GM18951 (cell line): ENCODE results near the gene MPP1.

Experiments used
- POLR2A ChIP-seq: IDR thresholded peaks from 4 replicates; pipeline ENCODE4 v1.6.1; 2011; ENCODE audit warnings: mild to moderate bottlenecking; ENCODE audit not compliant: insufficient read length, insufficient read depth; ENCODE audit errors: extremely low read depth
- in situ Hi-C: fragments of 300-500 bp; cut with MboI; formaldehyde crosslinking; loops from one replicate; pipeline ENCODE4 v1.12.0; 2022; ENCODE audit warnings: low sequenced_read_pairs, mixed read lengths, inconsistent platforms; ENCODE audit not compliant: unreplicated experiment

The MPP1 gene

DNA sequence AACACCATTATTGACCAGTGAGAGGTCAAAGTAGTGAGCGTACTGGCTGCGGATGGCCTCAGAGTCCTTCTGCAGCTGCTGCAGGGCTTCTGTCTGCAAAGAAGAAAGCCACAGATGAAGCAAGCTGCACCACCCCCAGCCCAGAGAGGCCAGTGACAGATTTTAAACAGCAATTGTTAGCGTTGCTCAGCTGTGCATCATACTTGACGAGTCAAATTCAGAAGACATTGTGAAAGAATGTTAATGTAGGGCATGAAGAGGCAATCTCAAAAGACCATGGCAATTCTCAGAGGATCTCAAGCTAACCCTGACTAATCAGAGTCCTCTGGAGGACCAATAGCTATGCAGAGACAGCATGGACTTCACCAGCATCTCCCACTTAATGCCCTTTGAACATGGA is 26.0 kb downstream of the MPP1 start:
- in situ Hi-C loops, result no loop called here
- TF ChIP-seq POLR2A, result no peak

DNA sequence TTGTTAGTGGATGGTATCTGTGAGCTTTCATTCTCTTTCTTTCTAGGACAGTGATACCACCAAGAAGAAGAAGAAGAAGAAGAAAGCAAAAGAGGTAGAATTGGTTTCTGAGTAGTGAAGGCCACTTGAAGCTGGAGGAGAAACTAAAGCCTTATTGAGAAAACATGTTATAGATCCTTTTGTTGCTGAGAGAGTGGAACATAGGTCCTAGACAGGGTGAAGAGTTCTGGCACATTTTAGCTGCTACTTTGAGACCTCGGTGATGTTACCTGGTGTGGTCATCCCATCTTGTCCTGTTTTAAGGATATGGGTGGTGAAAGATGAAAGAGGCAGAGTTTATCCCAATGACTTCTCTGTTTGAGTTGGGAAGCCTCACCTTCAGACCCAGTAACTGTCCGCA is 28.5 kb downstream of the MPP1 start:
- no peak for TF ChIP-seq POLR2A
- in situ Hi-C loops, result no loop called here

DNA sequence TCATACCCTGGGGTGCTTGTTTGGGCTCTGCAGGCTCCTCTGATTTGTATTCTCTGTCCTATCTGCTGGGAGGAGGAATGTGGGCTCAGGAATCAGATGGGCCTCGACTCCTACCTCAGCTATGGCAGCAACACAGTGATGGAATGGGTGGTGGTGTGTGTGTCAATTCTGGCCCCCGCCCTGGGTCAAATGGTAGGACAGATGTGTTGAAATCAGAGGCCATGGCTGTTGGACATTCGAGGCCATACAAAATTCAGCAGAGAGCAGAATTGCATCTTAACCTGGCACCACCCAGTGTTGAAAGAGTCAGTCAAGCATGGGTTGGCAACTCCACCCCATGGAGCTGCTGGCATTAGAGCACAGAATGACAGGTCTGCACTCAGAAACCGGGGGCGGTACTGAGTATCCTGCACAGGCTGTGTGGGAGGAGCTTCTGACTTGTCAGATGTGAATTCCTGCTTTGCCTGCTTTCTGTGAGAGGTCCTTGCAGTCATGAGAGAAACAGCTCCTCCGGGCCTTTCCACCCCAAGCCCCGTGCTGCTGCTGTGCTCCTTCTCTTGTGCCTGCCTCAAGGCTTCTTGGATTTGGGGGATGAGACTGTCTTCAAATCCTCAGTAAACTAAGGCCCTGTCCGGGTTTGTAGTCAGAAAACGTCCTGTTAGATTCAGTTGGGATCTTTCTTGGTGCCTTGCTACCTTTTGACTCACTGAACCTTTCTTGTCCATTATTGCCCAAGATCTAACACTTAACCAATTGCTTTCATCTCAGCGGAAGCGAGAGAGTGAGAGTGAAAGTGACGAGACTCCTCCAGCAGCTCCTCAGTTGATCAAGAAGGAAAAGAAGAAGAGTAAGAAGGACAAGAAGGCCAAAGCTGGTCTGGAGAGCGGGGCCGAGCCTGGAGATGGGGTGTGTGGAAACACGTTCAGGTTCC is 29.6 kb downstream of the MPP1 start:
- in situ Hi-C loops, result no loop called here
- no peak for TF ChIP-seq POLR2A

DNA sequence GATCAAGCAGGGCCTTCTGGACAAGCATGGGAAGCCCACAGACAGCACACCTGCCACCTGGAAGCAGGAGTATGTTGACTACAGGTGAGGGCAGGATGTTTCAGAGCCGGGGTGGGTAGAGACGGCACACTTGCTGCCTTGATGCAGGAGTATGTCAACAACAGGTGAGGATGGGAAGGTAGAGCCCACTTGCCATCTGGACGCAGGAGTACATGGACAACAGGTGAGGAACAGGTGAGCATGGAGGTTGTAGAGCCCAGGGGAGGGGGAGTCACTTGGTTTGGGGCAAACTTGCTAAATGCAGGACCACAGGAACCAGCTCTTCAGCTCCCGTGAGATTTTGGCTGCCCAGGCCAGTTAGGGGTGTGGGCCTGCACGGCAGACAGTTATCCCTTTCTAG is 30.7 kb downstream of the MPP1 start:
- in situ Hi-C loops, result no loop called here
- no peak for TF ChIP-seq POLR2A

DNA sequence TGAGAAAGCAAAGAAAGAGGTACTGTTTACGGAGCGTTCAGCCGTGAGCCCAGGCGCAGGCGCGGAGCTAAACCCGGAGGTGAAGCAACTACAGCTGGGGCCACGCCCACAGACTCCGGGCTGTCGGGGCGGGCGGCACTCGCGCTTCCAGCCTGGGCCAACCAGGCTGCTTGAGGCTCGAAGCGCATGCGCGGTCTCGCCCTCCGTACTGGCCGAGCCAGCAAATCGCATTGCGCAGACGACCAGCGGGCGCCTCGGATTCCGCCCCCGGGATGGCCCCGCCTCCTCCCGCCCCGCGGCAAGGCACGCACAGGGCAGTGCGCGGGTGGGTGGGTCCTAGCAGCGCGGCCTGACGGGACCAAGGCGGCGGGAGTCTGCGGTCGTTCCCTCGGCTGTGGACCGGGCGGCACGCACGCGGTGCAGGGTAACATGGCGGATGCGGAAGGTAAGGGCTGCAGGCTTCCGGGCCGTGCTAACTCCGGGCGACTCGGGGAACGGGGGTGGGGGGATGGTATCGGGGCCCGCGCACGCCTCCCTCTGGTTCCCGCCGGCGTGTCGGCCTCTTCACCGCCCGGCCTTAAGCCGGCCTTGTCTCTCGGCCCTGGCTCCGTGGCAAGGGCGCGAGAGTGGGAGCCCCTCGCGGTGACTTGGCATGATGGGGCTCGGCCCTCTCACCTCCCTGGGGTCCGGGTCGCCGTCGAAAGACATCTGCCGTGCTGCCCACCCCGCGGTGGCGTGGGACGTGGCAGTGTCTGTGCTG is 42.6 kb downstream of the MPP1 start, which contains the start of gene DKC1:
Gene DKC1 (plus strand): TSS at position 328 of the 760 bp plus-strand sequence. CDS start 102 bp downstream, at position 430.
- in situ Hi-C loops, result no loop called here
- peak; percentile 75 for TF ChIP-seq POLR2A

DNA sequence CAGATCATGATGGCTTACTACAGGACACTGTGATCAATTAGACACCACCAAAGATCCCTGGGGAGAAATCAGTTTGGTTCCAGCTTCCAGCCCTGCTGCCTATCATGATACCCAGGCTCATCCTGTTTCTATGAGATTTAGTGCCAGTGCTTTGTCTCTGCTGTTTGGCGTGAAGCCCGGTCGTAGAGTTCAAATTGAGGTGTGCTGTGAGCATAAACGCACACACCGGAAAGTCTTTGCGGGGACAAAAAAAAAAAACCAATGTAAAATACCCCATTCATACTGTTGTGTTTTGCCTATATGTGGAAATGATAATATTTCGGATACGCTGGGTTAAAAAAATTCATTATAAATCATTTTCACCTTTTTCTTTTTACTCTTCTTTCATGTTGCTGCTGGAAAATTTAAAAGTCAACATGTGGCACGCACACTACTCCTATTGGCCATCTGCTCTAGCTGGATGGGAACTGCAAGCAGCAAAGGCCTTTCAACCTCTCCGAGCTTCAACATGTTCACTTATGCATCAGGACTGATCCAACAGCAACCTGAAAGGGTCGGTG is 43.2 kb downstream of the MPP1 start:
- no peak for TF ChIP-seq POLR2A
- in situ Hi-C loops, result no loop called here

DNA sequence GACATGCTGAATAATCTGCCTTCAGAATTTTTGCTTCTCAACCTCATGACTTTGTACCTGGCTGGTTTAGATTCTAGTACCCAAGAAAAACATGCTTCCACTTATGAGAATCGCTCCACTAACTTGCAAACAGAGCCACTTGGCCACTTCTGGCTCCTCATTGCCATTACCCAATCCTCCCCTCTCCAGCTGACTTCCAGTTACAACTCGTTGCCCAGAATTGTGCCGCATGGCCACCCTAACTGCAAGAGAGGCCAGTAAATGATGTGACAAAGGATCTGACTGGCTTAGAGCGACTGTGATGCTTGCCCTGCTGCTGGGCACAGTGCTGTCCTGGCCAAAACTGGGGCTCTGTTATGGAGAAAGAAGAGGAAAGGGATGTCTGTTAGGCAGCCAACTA is 46.6 kb downstream of the MPP1 start:
- TF ChIP-seq POLR2A, result no peak
- in situ Hi-C loops, result no loop called here

DNA sequence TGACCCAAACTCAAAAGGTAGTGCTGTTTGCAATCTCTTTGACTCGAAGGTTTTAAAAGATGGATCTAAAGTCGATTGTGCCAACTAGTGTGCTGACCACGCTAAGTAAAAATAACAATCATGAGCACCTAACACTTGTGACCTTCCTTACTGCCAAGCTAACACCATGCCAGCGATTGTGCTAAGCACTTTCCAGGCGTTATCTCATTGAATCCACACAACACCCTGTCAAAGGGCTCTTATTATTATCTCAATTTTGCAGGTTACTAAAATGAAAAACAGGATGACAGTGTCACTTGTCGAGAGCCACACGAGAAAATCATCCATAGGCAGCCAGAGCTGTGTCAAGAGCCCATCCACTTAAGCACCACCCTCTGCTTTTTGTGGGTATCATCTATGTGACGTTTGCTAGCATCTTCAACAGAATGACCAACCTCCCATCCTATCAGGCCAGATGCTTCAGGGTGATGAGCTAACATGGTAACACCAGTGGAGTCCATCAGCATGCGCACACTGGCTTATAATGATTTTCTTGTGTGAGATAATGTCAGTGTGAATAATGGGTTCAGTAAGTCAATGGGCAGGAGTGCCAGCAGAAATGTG is 53.5 kb downstream of the MPP1 start:
- TF ChIP-seq POLR2A, result no peak
- in situ Hi-C loops, result no loop called here

DNA sequence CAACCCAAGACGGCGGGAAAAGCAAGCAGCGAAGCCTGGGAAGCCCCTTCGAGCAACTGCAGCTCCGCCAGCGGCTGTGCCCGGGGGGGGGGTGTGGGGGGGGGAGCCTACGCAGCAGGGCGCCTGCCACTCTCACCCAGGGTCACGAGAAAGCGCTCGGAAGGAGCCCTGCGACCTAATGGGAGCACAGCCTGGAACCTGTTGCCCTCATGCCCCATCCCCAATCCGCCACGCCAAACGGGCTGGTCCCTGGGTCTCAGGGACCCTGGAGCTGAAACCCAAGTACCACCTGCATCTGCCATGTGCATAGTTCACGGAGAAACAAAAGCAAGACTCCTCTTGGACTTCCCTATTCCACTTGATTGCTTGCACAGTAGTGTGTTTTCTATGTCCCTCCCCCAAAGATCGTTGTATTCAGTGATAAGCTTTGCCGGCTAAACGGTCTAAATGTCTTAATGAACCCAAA is 54.0 kb downstream of the MPP1 start:
- TF ChIP-seq POLR2A, result no peak
- in situ Hi-C loops, result no loop called here

DNA sequence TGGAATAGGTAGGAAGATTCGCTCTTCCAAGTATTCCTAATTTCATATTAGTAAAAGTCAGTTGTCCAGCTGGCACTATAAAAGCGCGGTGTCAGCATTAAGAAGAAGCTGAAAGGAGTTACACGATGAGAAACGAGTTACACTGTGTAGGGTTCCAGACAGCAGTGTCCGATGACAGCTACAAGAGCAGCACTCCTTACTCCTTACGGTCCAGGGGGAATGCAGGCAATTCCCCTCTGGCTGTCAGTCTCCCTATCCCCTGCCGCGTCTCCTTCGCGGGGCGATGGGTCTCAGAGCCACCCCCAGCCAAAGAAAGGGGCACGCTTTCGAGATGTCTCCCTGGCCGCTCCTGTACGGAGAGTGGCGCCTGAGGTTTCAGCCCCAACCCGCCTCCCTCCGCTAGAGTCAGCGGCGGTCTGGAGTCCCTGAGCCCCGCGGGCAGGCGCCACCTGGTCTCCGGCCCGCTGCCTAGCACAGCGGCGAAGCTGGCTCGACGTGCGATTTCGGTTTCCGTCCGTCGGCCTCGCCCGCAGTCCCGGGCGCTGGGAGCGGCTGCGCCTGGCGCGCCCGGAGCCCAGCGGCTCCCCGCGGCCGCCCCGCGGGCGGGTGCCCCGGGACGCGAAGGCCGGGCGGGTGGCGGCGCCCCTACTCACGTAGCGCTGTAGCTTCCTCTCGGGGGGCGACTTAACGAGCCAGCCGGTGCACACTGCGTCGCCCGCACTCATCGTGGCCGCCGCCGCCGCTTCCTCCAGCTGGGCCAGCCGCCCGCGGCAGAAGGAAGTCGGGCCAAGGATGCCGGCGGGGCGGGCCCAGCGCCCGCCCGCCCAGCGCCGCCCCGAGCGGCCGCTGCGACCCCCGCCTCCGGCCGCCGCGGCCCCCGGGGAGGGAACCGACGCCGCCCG is 54.7 kb downstream of the MPP1 start, which contains the start of gene GAB3:
Gene GAB3 (minus strand): TSS at position 777 of the 902 bp plus-strand sequence. CDS start 52 bp downstream, at position 725.
- in situ Hi-C loops, result no loop called here
- peak; percentile 42 for TF ChIP-seq POLR2A

DNA sequence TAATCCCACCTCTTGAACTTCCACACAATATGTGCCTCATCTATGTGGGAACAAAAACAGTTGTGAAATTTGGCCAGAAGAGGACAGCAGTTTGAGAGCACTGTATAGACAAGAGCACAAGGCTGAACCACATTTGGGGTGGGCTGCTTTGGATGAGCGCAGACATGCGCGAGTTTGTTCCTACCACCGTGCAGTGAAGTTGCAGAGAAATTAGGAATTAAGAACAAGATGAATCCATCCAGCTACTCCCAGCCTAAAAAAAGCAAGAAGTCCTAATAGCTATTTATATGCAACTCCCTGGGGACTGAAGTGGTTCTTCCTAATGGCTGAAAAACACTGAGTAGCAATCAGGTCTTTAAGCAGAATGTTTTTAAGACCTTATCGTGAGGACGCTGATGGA is 55.4 kb downstream of the MPP1 start:
- in situ Hi-C loops, result no loop called here
- TF ChIP-seq POLR2A, result no peak
